WTC11 (cell line): ENCODE results near the gene OTUD6A. TPM values are rescaled to one million over a fixed set of nuclear protein-coding genes. Genes with fewer than 3 reads are reported as not detected.

Experiments used
- ATAC-seq: fragments of 200-7000 bp; cut with Tn5 transposase; 2 replicates; pipeline ENCODE4 v1.10.0; 2021; ENCODE audit warnings: mild to moderate bottlenecking, moderate library complexity
- CTCF ChIA-PET: fragments of 300-600 bp; sonication (Branson Sonifier 250); formaldehyde crosslinking; loops from one replicate; lab custom pipeline; 2021; ENCODE audit warnings: antibody characterized with exemption; lab: Charles Lee
- POLR2A ChIA-PET: fragments of 350-600 bp; sonication (Branson Sonifier 250); formaldehyde crosslinking; loops from one replicate; lab custom pipeline; 2021; ENCODE audit warnings: antibody characterized with exemption; lab: Charles Lee
- DNase-seq: peaks from one replicate; pipeline ENCODE4 v3.0.0; 2021; ENCODE audit warnings: low spot score
- H3K27ac Mint-ChIP-seq: 2 replicates; pipeline ENCODE4 v1.8.0; 2021; ENCODE audit warnings: mixed read lengths
- H3K27me3 Mint-ChIP-seq: 2 replicates; pipeline ENCODE4 v1.8.0; 2021; ENCODE audit warnings: low read depth, mild to moderate bottlenecking, moderate library complexity, mixed read lengths
- H3K36me3 Mint-ChIP-seq: 2 replicates; pipeline ENCODE4 v1.8.0; 2021; ENCODE audit warnings: mixed read lengths
- H3K4me1 Mint-ChIP-seq: 2 replicates; pipeline ENCODE4 v1.8.0; 2022; ENCODE audit warnings: mixed read lengths
- H3K4me3 Mint-ChIP-seq: 2 replicates; pipeline ENCODE4 v1.8.0; 2021; ENCODE audit warnings: mild to moderate bottlenecking, moderate library complexity, mixed read lengths
- H3K9me3 Mint-ChIP-seq: 2 replicates; pipeline ENCODE4 v1.8.0; 2021; ENCODE audit warnings: mixed read lengths
- ELF4 ChIP-seq: sonication (generic); formaldehyde crosslinking; IDR thresholded peaks from 2 replicates; pipeline ENCODE4 v1.8.1; 2022; ENCODE audit warnings: low read depth, mild to moderate bottlenecking, moderate library complexity, missing genetic modification reagents
- EMX1 ChIP-seq: fragments of 250-450 bp; sonication (Bioruptor Pico); IDR thresholded peaks from 2 replicates; pipeline ENCODE4 v1.8.0; 2021; ENCODE audit warnings: mild to moderate bottlenecking
- ETV6 ChIP-seq: sonication (generic); formaldehyde crosslinking; IDR thresholded peaks from 2 replicates; pipeline ENCODE4 v1.8.1; 2022; ENCODE audit warnings: mild to moderate bottlenecking, missing genetic modification reagents
- FOXJ3 ChIP-seq: sonication (generic); formaldehyde crosslinking; IDR thresholded peaks from 2 replicates; pipeline ENCODE4 v1.9.0; 2021; ENCODE audit warnings: missing genetic modification reagents, mild to moderate bottlenecking, borderline replicate concordance
- FOXK1 ChIP-seq: sonication (generic); formaldehyde crosslinking; IDR thresholded peaks from 2 replicates; pipeline ENCODE4 v1.8.0; 2022; ENCODE audit warnings: mild to moderate bottlenecking, moderate library complexity, missing genetic modification reagents
- GABPB1 ChIP-seq: sonication (generic); formaldehyde crosslinking; IDR thresholded peaks from 2 replicates; pipeline ENCODE4 v1.8.1; 2023; ENCODE audit warnings: mild to moderate bottlenecking, missing genetic modification reagents
- HMGA2 ChIP-seq: fragments of 250-450 bp; sonication (Bioruptor Pico); IDR thresholded peaks from 2 replicates; pipeline ENCODE4 v1.4.0; 2021; ENCODE audit warnings: mild to moderate bottlenecking, moderate library complexity
- RORB ChIP-seq: fragments of 250-450 bp; sonication (Bioruptor Pico); IDR thresholded peaks from 2 replicates; pipeline ENCODE4 v1.9.0; 2021; ENCODE audit warnings: mild to moderate bottlenecking
- SP1 ChIP-seq: sonication (generic); formaldehyde crosslinking; conservative IDR thresholded peaks from 2 replicates; pipeline ENCODE4 v1.8.1; 2022; ENCODE audit warnings: missing genetic modification reagents
- ZNF232 ChIP-seq: sonication (generic); formaldehyde crosslinking; IDR thresholded peaks from 2 replicates; pipeline ENCODE4 v1.8.0; 2022; ENCODE audit warnings: mild to moderate bottlenecking, missing genetic modification reagents
- ZNF317 ChIP-seq: sonication (generic); formaldehyde crosslinking; IDR thresholded peaks from 2 replicates; pipeline ENCODE4 v1.8.1; 2023; ENCODE audit warnings: low read depth, mild to moderate bottlenecking, moderate library complexity, missing genetic modification reagents, borderline replicate concordance
- total RNA-seq: library from RNA; stranded (reverse); gene quantifications from 3 replicates; pipeline ENCODE4 v1.2.3, GENCODE V29; 2021
- TF ChIP-seq, protein P1 (sequence below): sonication (generic); formaldehyde crosslinking; IDR thresholded peaks from 2 replicates; pipeline ENCODE4 v1.8.0; 2022; ENCODE audit warnings: mild to moderate bottlenecking, missing genetic modification reagents
- TF ChIP-seq, protein P2 (sequence below): fragments of 250-450 bp; sonication (Bioruptor Pico); IDR thresholded peaks from 2 replicates; pipeline ENCODE4 v1.9.0; 2021; ENCODE audit warnings: moderate library complexity, mild to moderate bottlenecking, inconsistent platforms, borderline replicate concordance
- TF ChIP-seq, protein P3 (sequence below): fragments of 250-450 bp; sonication (Bioruptor Pico); IDR thresholded peaks from 2 replicates; pipeline ENCODE4 v1.9.0; 2021; ENCODE audit warnings: mild to moderate bottlenecking, borderline replicate concordance
- TF ChIP-seq, protein P4 (sequence below): fragments of 250-450 bp; sonication (Bioruptor Pico); IDR thresholded peaks from 2 replicates; pipeline ENCODE4 v1.9.0; 2021; ENCODE audit warnings: mild to moderate bottlenecking
- TF ChIP-seq, protein P5 (sequence below): sonication (generic); formaldehyde crosslinking; IDR thresholded peaks from 2 replicates; pipeline ENCODE4 v1.8.0; 2022; ENCODE audit warnings: mild to moderate bottlenecking, missing genetic modification reagents

Gene OTUD6A
- total RNA-seq, 1 experiment from 2014 or later: 0.13 TPM

DNA sequence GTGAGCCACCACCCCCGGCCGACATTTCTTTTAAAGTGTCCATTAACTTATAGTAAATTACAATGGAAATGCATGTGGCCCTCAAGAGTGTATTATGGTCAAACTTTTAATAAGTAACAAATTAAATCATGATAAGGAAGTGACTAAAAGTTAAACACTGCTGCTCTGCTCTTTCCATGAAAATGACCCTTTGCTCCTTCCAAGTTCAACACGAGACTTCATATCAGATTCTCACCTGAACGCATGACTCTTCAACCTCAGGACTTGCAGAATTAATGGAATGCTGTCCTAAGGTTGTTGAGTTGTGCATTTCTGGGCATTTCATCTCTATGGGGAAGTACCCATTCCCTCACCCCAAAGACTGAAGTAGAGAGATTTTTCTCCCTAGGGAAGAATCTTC lies 39.6 kb upstream of the OTUD6A start:
- Mint-ChIP-seq H3K9me3 (peaks cover 14% of the 10 kb centered on the region), H3K36me3 (0 out of 2 replicates have a peak, but pooled peaks cover 7% of the 10 kb centered on the region), H3K27me3 (peaks cover 4% of the 10 kb centered on the region; the same call in 1 of the 2 replicates), H3K4me1 (peaks cover 14% of the 10 kb centered on the region), H3K27ac (no peak overlapping the region), H3K4me3 (no peak overlapping the region)
- CTCF ChIA-PET: no interaction called here
- TF ChIP-seq GABPB1: no peak
- no peak for TF ChIP-seq ELF4 (CRISPR knock-in tag)
- no peak for TF ChIP-seq SP1 (CRISPR knock-in tag)
- TF ChIP-seq, protein P1, sequence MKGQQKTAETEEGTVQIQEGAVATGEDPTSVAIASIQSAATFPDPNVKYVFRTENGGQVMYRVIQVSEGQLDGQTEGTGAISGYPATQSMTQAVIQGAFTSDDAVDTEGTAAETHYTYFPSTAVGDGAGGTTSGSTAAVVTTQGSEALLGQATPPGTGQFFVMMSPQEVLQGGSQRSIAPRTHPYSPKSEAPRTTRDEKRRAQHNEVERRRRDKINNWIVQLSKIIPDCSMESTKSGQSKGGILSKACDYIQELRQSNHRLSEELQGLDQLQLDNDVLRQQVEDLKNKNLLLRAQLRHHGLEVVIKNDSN (CRISPR knock-in tag): no peak
- TF ChIP-seq EMX1: no peak
- no peak for TF ChIP-seq ETV6 (CRISPR knock-in tag)
- TF ChIP-seq ZNF317 (CRISPR knock-in tag): no peak
- TF ChIP-seq, protein P2, sequence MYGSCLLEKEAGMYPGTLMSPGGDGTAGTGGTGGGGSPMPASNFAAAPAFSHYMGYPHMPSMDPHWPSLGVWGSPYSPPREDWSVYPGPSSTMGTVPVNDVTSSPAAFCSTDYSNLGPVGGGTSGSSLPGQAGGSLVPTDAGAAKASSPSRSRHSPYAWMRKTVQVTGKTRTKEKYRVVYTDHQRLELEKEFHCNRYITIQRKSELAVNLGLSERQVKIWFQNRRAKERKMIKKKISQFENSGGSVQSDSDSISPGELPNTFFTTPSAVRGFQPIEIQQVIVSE (CRISPR knock-in tag): no peak
- TF ChIP-seq FOXJ3 (CRISPR knock-in tag): no peak
- no peak for ATAC-seq
- POLR2A ChIA-PET: no interaction called here
- no peak for DNase-seq

DNA sequence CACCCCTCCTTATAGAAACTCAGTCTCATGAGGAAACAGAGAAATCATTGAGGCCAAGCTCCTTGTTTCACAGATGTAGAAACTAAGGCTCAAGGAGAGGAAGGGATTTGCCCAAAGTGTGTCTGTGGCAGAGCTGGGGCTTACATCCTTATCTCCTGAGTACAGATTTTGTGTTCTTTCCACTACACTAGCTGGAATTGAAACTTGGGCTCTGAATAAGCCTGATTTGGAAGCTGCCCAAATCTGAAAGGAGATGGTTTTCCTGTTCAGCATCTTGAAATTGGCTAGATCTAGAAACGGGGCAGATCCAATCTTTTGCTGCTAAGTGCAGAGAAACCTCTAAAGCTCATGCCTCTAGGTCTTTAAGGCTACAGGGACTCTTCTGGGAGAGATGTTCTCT lies 36.8 kb upstream of the OTUD6A start:
- TF ChIP-seq RORB (CRISPR knock-in tag) (no peak), FOXK1 (CRISPR knock-in tag) (no peak), GABPB1 (no peak), ZNF232 (no peak), HMGA2 (CRISPR knock-in tag) (no peak)
- TF ChIP-seq, protein P3, sequence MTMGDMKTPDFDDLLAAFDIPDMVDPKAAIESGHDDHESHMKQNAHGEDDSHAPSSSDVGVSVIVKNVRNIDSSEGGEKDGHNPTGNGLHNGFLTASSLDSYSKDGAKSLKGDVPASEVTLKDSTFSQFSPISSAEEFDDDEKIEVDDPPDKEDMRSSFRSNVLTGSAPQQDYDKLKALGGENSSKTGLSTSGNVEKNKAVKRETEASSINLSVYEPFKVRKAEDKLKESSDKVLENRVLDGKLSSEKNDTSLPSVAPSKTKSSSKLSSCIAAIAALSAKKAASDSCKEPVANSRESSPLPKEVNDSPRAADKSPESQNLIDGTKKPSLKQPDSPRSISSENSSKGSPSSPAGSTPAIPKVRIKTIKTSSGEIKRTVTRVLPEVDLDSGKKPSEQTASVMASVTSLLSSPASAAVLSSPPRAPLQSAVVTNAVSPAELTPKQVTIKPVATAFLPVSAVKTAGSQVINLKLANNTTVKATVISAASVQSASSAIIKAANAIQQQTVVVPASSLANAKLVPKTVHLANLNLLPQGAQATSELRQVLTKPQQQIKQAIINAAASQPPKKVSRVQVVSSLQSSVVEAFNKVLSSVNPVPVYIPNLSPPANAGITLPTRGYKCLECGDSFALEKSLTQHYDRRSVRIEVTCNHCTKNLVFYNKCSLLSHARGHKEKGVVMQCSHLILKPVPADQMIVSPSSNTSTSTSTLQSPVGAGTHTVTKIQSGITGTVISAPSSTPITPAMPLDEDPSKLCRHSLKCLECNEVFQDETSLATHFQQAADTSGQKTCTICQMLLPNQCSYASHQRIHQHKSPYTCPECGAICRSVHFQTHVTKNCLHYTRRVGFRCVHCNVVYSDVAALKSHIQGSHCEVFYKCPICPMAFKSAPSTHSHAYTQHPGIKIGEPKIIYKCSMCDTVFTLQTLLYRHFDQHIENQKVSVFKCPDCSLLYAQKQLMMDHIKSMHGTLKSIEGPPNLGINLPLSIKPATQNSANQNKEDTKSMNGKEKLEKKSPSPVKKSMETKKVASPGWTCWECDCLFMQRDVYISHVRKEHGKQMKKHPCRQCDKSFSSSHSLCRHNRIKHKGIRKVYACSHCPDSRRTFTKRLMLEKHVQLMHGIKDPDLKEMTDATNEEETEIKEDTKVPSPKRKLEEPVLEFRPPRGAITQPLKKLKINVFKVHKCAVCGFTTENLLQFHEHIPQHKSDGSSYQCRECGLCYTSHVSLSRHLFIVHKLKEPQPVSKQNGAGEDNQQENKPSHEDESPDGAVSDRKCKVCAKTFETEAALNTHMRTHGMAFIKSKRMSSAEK: no peak
- TF ChIP-seq, protein P4, sequence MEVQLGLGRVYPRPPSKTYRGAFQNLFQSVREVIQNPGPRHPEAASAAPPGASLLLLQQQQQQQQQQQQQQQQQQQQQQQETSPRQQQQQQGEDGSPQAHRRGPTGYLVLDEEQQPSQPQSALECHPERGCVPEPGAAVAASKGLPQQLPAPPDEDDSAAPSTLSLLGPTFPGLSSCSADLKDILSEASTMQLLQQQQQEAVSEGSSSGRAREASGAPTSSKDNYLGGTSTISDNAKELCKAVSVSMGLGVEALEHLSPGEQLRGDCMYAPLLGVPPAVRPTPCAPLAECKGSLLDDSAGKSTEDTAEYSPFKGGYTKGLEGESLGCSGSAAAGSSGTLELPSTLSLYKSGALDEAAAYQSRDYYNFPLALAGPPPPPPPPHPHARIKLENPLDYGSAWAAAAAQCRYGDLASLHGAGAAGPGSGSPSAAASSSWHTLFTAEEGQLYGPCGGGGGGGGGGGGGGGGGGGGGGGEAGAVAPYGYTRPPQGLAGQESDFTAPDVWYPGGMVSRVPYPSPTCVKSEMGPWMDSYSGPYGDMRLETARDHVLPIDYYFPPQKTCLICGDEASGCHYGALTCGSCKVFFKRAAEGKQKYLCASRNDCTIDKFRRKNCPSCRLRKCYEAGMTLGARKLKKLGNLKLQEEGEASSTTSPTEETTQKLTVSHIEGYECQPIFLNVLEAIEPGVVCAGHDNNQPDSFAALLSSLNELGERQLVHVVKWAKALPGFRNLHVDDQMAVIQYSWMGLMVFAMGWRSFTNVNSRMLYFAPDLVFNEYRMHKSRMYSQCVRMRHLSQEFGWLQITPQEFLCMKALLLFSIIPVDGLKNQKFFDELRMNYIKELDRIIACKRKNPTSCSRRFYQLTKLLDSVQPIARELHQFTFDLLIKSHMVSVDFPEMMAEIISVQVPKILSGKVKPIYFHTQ (CRISPR knock-in tag): no peak
- TF ChIP-seq, protein P5, sequence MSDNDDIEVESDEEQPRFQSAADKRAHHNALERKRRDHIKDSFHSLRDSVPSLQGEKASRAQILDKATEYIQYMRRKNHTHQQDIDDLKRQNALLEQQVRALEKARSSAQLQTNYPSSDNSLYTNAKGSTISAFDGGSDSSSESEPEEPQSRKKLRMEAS: no peak
- ATAC-seq (no peak), DNase-seq (no peak)
- Mint-ChIP-seq H3K27me3 (no peaks in the 10 kb centered on the region; the same call in 1 of the 2 replicates), H3K4me3 (no peak overlapping the region), H3K4me1 (peaks cover 20% of the 10 kb centered on the region), H3K9me3 (no peaks in the 10 kb centered on the region), H3K27ac (no peak overlapping the region), H3K36me3 (no peaks in the 10 kb centered on the region)
- CTCF ChIA-PET: interaction anchor here (0.9 to 2.1 kb wide), 2 partner anchors 8 to 522 kb away, joined by 5 to 6 read pairs; no protein-coding TSS in a partner anchor
- POLR2A ChIA-PET: interaction anchor here (0.6 kb wide), 1 partner anchor 1194 kb away, joined by 8 read pairs; no protein-coding TSS in a partner anchor
